Smooth muscle cell of the brain vasculature (primary cell): ENCODE data around the gene CDK18.

Source experiments
- DNase-seq: peaks from one replicate; pipeline ENCODE4 v3.0.0-alpha.2; 2012; ENCODE audit warnings: low read depth, low spot score

The CDK18 gene

GRCh38 chr1:205536759-205537361, 32.4 kb downstream of the CDK18 start:
- no peak for DNase-seq

- no peak for DNase-seq
Observed at GRCh38 chr1:205537386-205538018, 33.0 kb downstream of the CDK18 start.

GRCh38 chr1:205538235-205538840, 33.9 kb downstream of the CDK18 start:
- DNase-seq, result no peak

DNA sequence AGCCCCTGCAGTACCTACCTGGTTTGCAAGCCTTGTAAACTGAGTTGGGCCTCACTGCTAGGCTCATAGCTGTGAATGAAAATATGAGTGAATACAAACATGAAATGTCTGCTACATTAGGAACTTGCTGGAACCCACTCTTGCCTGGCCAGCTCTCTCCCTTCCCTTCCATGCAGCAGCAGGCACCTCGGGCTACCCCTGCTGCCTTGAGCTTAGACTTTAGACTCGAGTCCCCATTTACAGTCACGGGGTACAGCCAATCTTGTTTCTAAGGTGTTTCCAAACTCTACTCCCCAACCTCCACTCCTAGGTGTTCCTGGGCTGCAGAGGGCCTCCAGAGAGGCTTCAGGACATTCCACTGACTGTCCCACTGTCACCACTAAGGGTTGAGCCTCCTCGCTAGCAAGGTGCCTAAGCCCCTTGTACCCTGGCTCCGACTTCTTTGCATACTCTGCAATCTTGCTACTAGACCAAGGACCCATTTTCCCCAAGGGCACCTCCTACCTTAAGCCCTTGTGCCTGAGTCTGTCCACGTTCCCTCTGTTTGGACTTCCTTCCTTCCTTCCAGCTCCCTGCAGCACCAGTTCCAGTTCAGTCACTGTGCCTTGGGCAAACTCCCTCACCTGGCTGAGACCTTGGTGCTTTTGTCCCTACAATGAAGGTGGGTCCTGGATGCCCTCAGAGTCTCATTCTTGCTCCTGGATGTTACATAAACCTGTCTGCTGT, 36.9 kb downstream of the CDK18 start:
- DNase-seq, result no peak

GRCh38 chr1:205542367-205542766, 37.9 kb downstream of the CDK18 start:
- no peak for DNase-seq

DNA sequence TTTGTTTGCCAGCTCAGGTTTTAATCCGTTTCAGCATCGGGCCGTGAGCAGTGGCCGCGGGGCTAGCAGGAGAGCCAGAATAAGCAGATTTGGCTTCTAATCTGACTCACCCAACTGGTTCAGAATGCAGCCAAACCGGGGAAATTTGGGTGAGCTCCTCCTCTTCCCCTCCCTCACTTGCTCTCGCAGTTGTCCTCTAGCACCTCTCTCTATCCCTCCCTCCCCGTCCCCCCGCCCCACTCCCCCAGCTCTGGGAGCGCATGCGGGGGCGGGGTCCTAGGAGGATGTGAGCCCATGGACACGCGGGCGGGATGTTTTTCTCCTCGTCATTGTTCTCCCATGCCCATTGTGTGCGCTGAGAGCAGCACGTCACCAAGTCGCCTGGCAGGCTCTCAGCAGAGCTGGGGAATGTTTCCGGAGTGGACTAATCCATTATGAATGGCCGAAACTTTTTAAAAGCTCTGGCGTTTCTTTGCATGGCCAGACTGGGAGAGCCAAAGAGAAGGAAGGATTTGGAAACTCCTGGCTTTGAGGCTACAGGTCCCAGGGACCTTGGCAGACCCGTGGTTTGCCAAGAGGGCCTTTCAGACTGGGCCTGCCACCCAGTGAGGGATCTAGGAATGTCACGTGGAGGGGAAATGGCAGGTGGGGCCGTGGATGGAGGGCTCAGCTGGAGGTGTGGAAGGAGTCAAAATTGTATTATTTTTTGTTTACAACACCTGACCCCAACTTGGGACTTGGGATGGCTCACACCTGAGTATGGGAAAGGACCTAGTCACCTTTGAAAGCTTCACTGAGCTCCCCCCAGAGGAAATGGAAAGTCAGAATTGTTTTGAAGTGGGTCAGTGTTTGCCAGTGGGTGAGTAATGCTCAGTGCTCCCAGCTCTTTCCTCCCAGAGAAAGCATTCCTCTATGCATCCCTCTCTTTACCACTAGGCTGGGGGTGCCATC, 39.2 kb downstream of the CDK18 start:
- DNase-seq, result no peak

DNA sequence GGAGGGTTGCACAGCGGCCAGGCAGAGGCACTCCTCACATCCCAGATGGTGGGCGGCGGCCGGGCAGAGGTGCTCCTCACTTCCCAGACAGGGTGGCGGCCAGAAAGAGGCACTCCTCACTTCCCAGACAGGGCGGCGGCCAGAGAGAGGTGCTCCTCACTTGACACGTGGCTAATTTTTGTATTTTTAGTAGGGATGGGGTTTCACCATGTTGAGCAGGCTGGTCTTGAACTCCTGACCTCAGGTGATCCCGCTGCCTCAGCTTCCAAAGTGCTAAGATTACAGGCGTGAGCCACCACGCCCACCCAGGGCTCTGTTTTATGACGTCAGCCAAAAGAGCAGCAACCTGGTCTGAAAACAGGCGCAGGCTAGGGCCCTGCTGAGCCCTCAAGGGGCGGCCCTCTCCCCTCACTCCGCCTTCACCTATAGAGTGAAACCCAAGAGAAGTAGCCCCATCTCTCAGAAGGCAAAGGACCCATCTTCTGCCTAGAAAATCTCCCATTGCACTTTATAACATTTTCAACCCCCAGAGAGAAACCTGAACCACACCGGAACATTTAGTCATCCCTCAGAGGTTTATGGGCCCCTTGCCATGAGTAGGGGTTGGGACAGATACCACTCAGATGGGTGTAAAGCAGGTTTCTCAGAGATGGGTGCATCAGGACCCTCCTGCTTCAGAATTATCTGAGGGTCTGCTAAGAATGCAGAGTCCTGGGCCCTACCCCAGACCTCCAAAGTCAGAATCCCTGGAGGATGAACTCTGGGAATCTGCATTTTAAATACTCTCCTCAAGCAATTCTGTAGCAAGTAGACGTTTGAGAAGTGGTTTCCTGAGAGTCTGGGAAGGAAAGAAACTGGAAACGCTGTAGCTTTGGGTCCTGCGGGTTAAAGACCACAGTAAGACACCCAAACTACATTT, 40.8 kb downstream of the CDK18 start:
- no peak for DNase-seq

DNA sequence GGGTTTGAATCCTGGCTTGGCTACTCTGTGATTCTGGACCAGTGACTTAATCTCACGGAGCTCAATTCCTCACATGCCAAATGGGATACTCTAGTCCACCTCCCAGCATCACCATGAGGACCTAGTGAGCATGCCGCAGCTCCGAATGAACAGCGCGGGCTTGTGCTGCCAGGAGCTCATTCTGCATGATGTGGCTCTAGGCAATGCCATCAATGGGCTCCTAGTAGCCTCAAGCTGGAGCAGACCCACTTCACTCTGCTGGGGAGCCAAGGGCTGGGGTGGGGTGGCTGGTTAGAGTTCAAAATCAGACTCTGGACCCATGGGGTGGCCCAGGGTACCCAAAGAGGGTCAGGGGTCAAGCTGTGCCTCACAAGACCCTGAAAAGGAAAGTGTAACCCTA, 41.5 kb downstream of the CDK18 start:
- DNase-seq, result no peak

DNA sequence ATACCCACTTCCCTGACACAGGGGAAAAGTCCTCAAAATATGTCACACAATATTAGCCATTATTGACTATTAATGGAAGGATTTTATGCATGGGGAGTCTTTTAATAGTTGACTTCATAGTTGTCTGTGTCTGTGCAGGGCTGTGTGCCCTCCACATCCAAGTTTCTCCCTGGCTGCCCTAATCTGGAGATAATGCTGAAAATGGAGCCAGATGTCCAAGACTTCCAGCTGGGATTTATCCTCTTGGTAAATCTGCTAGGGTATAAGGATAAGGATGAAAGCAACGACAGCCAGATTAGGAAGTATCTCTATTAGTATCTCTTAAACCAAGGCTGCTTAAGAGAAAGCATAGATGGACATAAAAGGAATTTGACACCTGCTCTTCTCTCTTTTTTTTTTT, 42.1 kb downstream of the CDK18 start:
- no peak for DNase-seq

DNA sequence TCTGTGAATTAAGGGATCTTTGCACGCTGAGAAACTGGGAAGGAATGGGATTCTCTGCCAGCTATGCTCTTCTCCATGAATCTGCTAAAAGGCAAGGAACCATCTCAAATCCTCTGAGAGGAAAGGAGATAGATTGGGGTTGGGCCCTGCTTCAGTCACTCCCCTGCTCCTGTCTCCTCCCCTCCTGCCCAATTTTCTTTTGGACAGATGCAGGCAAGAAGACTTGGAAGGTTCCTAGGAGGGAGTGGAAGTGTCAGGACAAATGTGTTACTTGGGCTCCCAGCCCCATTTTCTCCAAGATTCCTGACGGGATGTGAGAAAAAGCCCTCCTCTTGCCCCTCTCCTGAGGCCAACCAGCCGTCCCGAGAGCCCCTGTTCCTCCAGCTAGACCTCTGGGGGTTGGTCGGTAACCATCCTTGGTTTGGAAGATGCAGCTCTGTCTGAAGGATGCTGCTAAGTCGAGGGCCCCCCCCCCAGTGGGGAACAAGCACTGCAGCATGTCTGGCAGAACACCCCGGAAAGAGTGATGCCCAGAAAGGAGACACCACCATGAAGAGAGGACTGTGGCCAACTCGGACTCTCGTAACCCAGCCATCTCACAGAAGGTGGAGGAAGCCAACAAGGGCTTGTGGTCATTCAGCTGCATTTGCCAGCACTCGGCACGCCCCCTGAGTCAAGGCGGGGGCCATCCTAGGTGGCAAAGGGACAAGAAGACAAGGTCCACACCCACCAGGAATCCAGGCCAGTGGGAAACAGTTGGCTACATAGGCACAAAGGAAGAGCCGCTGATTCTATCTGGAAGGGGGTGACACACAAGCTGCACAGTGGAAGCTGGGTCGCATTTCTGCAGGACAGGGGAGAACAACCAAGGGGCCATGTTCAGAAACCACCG, 43.7 kb downstream of the CDK18 start:
- no peak for DNase-seq

- no peak for DNase-seq
Observed at GRCh38 chr1:205554026-205554811, 49.8 kb downstream of the CDK18 start.

- no peak for DNase-seq
Observed at GRCh38 chr1:205561501-205562203, 57.2 kb downstream of the CDK18 start.

GRCh38 chr1:205563927-205564441, 59.5 kb downstream of the CDK18 start:
- DNase-seq, result no peak

- DNase-seq, result no peak
Observed at GRCh38 chr1:205565799-205566198, 61.3 kb downstream of the CDK18 start.

GRCh38 chr1:205567716-205568115, 63.2 kb downstream of the CDK18 start:
- no peak for DNase-seq

DNA sequence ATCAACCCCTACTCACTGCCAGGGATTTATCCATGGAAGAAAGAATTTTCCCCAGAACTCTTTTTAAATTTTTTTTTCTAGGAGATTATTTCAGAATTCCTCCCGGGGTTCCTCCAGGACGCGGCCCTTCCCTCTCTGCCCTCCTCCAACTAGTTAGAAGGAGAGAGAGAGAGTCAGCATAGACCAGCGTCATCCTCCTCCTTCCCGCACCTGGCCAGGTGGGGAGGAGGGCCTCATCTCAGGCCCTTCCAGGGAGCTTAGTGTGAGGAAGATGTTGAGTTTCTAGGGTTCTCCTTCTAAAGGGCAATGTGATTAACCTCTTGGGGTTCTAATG, 63.6 kb downstream of the CDK18 start:
- DNase-seq, result no peak

DNA sequence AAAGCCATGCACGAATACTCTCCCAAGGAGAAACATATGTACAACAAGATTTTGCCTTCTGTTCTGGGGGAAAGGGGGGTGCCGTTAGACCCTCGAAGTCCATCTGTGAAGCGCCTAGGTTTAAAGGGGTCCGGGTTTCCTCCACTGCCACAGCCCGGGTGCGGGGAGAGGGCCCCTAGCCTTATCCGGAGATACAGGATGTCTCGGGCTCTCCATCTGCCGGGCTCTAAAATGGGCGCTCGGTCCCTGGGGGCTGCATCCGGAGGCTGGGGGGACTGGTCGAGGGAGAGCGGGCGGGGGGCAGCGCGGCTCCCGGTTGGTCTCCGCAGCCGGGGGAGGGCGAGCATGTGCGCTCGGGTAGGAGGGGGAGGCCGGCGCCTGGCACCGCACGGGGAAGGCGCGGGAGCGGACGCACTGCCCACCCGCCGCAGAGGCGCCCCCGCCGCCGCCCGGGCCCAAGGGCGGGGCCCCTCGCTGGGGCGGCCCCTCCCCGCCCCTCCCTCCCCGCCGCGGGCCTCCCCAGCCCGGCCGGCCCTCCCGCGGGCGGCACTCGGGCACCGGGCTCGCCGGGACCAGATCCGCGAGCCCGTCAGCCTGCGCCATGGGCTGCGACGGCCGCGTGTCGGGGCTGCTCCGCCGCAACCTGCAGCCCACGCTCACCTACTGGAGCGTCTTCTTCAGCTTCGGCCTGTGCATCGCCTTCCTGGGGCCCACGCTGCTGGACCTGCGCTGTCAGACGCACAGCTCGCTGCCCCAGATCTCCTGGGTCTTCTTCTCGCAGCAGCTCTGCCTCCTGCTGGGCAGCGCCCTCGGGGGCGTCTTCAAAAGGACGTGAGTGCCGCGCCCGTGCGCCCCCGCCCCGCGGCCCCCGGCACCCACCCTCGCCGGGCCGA, 64.2 kb downstream of the CDK18 start:
- DNase-seq, result no peak
